Measurements from ENCODE around the gene TENT5C. TPM values are rescaled to one million over a fixed set of nuclear protein-coding genes. Genes with fewer than 3 reads are reported as not detected.

TENT5C gene
- total and polyA plus RNA-seq, 2 of the 8 experiments (the other 6 are each of a cell fraction or from before 2014, with no cell fraction given), result 0.38 to 0.99 TPM

DNA sequence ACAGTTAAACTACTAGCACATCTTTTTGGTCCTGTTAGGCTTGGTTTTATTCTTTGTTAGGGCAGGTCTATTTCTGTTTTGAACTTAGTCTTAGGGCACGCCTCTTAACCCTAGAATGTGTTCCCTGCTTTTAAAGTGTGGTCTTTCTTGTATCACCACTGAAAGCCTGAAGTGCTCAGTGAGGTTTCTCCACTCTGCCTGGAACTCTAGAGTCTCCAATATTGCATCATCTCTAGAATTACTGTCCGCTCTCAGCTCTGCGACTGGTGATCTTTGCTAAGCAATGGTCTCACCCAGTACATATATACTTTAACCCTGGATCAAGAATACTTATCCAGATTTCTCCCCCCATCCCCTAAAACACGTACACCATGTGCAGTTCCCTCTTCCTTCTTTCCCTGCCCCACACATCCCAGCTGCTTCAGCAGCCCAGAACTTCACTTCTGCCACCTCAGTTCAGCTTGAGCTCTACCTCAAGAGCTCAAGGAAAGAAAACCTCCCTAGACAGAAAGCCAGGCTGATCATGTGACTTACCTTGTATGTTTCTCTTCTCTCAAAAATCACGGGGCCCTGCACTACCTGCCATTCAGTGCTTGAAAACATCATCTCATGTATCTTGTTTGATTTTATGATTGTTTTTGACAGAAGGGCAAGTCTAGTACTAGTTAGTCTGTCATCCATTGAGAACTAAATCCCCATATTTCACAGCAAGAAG lies 59.9 kb downstream of the TENT5C start:
- H2AFZ ChIP-seq (ENCODE audit: low read length), result no peak overlapping the region
- H3K18ac ChIP-seq (ENCODE audit: extremely low read depth, low read length), result no peak overlapping the region
- H3K23ac ChIP-seq (ENCODE audit: insufficient read length), result no peak overlapping the region
- no peaks in the 10 kb centered on the region for H3K4me1 ChIP-seq (replicated peaks in 1 of 4; ENCODE audit: control insufficient read depth in 3 of 4, insufficient read depth in 4 of 4, low read length in 3 of 4)
- peaks cover 0 to 1% (median 0%) of the 10 kb centered on the region in 4 experiments; a peak in 1 of 7 replicates for H3K27me3 ChIP-seq (replicated peaks in 1 of 4; ENCODE audit: control insufficient read depth in 3 of 4, extremely low read depth in 1 of 4, insufficient read depth in 3 of 4, low read length in 3 of 4)
- no peaks in the 10 kb centered on the region for H3K79me2 ChIP-seq (ENCODE audit: control insufficient read depth in 1 of 2, insufficient read depth in 2 of 2, low read length in 2 of 2)
- 84% methylated on average over 5 of the region's 5 CpGs; no CpG with 5 or more reads in 1 of the 2 experiments for WGBS, 2 experiments (ENCODE audit: extremely low coverage in 1 of 2, insufficient coverage in 1 of 2, insufficient read length in 1 of 2, insufficient replicate concordance in 2 of 2, low coverage in 1 of 2, low lambda C conversion rate in 2 of 2, missing lambda C conversion rate in 1 of 2)
- no peak overlapping the region for H2BK15ac ChIP-seq (ENCODE audit: low read length)
- H2BK120ac ChIP-seq (replicated peaks; ENCODE audit: low read depth, low read length), result no peak overlapping the region
- H3K56ac ChIP-seq (replicated peaks; ENCODE audit: insufficient read length, low read depth, low read length), result no peak overlapping the region
- no peak for DNase-seq (ENCODE audit: low read depth in 1 of 2, low spot score in 2 of 2)
- POLR2A ChIA-PET (ENCODE audit: partially characterized antibody), result interaction anchor here (1.6 kb wide), 1 partner anchor 11 kb away, joined by 4 read pairs; no protein-coding TSS in a partner anchor
- H2BK5ac ChIP-seq (ENCODE audit: low read depth, low read length), result no peak overlapping the region
- H3K4ac ChIP-seq (replicated peaks; ENCODE audit: insufficient read length, low read depth, low read length), result no peak overlapping the region
- H4K8ac ChIP-seq (ENCODE audit: extremely low read depth, insufficient read depth, low read length), result no peak overlapping the region
- H3K9me3 ChIP-seq (ENCODE audit: insufficient read depth in 2 of 2, low read depth in 1 of 2, low read length in 1 of 2), result peaks cover 2 to 3% of the 10 kb centered on the region in 2 experiments; a peak in 2 of 4 replicates
- no peaks in the 10 kb centered on the region for H3K23me2 ChIP-seq (ENCODE audit: low read depth, low read length)
- no peak overlapping the region for H3K4me3 ChIP-seq (ENCODE audit: extremely low read depth in 1 of 4, insufficient read depth in 2 of 4, low read depth in 3 of 4, low read length in 4 of 4)
- H3K36me3 ChIP-seq (ENCODE audit: control insufficient read depth in 2 of 4, insufficient read depth in 4 of 4, low read length in 3 of 4), result no peaks in the 10 kb centered on the region
- FAIRE-seq, result no peak
- H4K91ac ChIP-seq (replicated peaks; ENCODE audit: insufficient read length, low read length), result no peak overlapping the region
- CTCF ChIA-PET (ENCODE audit: partially characterized antibody), result interaction anchor here (1.0 to 1.9 kb wide), 6 partner anchors 12 to 131 kb away, joined by 3 to 6 read pairs (median 4); no protein-coding TSS in a partner anchor
- H4K5ac ChIP-seq (ENCODE audit: insufficient read length, low read depth, low read length), result no peak overlapping the region
- no peak overlapping the region for H2BK12ac ChIP-seq (ENCODE audit: low read depth, low read length)
- no peak overlapping the region for H3K14ac ChIP-seq (ENCODE audit: insufficient read length)
- H3K9ac ChIP-seq (replicated peaks in 1 of 4; ENCODE audit: extremely low read depth in 1 of 4, low read depth in 3 of 4, low read length in 3 of 4), result no peak overlapping the region
- H3K4me2 ChIP-seq (ENCODE audit: insufficient read depth in 1 of 2, low read depth in 2 of 2, low read length in 2 of 2), result no peak overlapping the region
- H3K27ac ChIP-seq (ENCODE audit: low read depth, low read length), result no peak overlapping the region
- H2AK5ac ChIP-seq (ENCODE audit: low read depth, low read length), result no peak overlapping the region
- H2BK20ac ChIP-seq (ENCODE audit: low read length), result no peak overlapping the region
- H4K20me1 ChIP-seq (replicated peaks in 1 of 2; ENCODE audit: control insufficient read depth in 1 of 2, insufficient read depth in 2 of 2, low read length in 2 of 2), result no peaks in the 10 kb centered on the region
- H3K79me1 ChIP-seq (ENCODE audit: low read depth, low read length), result no peaks in the 10 kb centered on the region
- TF ChIP-seq, protein P1, sequence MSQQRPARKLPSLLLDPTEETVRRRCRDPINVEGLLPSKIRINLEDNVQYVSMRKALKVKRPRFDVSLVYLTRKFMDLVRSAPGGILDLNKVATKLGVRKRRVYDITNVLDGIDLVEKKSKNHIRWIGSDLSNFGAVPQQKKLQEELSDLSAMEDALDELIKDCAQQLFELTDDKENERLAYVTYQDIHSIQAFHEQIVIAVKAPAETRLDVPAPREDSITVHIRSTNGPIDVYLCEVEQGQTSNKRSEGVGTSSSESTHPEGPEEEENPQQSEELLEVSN (IDR thresholded peaks at IDR 0.05), result no peak
- TF ChIP-seq RFX5 (IDR thresholded peaks at IDR 0.05; ENCODE audit: borderline replicate concordance, low read depth, low read length) (no peak), CBX8 (IDR thresholded peaks at IDR 0.05; ENCODE audit: borderline replicate concordance, low read depth, low read length) (no peak), SP2 (IDR thresholded peaks at IDR 0.05; ENCODE audit: low read length) (no peak), BCL11A (IDR thresholded peaks at IDR 0.05; ENCODE audit: low read depth in 2 of 2, low read length in 2 of 2) (no peak), SIRT6 (IDR thresholded peaks at IDR 0.05; ENCODE audit: low read length) (no peak), SAP30 (IDR thresholded peaks at IDR 0.05; ENCODE audit: insufficient read depth, insufficient replicate concordance, low read length) (no peak), CBX5 (IDR thresholded peaks at IDR 0.05; ENCODE audit: low read depth, low read length) (no peak), TAF7 (optimal IDR thresholded peaks at IDR 0.05; ENCODE audit: borderline replicate concordance, low read depth, low read length) (no peak)
